CD4-positive, alpha-beta memory T cell (primary cell): ENCODE results near the gene GSE1. TPM values are rescaled to one million over a fixed set of nuclear protein-coding genes. Genes with fewer than 3 reads are reported as not detected.

ENCODE experiments used
- CTCF ChIA-PET: fragments of 350-600 bp; sonication (Branson Sonifier 250); formaldehyde crosslinking; loops from one replicate; lab custom pipeline; 2021; ENCODE audit warnings: inconsistent platforms; ENCODE audit not compliant: partially characterized antibody; lab: Charles Lee
- POLR2A ChIA-PET: fragments of 350-600 bp; sonication (Branson Sonifier 250); formaldehyde crosslinking; loops from one replicate; lab custom pipeline; 2021; ENCODE audit not compliant: partially characterized antibody; lab: Charles Lee
- DNase-seq, 5 donors: peaks; one replicate each; pipeline versions ENCODE4 v3.0.0 to v3.0.0-alpha.2; 2020 to 2022; ENCODE audit warnings: mixed read lengths in 1 of 5
- H3K27ac ChIP-seq: one replicate; pipeline ENCODE4 v1.7.0; 2013; ENCODE audit warnings: low read depth, low read length
- H3K27me3 ChIP-seq: 2 replicates; pipeline ENCODE4 v1.7.0; 2013; ENCODE audit warnings: mild to moderate bottlenecking, low read length, moderate library complexity; ENCODE audit not compliant: insufficient read depth
- H3K36me3 ChIP-seq: 2 replicates; pipeline ENCODE4 v1.7.0; 2013; ENCODE audit warnings: mild to moderate bottlenecking, low read length, moderate library complexity; ENCODE audit not compliant: insufficient read depth
- H3K4me1 ChIP-seq: 2 replicates; pipeline ENCODE4 v1.7.0; 2013; ENCODE audit warnings: mild to moderate bottlenecking, low read length, moderate library complexity; ENCODE audit not compliant: insufficient read depth
- H3K4me3 ChIP-seq, 2 donors: one replicate each; pipeline ENCODE4 v1.7.0; 2013; ENCODE audit warnings: low read length in 2 of 2, mild to moderate bottlenecking in 1 of 2
- H3K9me3 ChIP-seq, 2 donors: one replicate each; pipeline ENCODE4 v1.7.0; 2013; ENCODE audit warnings: low read length in 2 of 2, control low read depth in 1 of 2; ENCODE audit not compliant: control insufficient read depth in 1 of 2
- H3K27ac Mint-ChIP-seq, 7 donors: one replicate each; pipeline ENCODE4 v1.8.0; 2020 to 2021; ENCODE audit warnings: mixed read lengths in 7 of 7, mild to moderate bottlenecking in 6 of 7, inconsistent platforms in 3 of 7, moderate library complexity in 3 of 7
- H3K27me3 Mint-ChIP-seq, 2 donors: one replicate each; pipeline ENCODE4 v1.8.0; 2020 to 2021; ENCODE audit warnings: mixed read lengths in 2 of 2
- H3K36me3 Mint-ChIP-seq, 2 donors: one replicate each; pipeline ENCODE4 v1.8.0; 2020 to 2021; ENCODE audit warnings: mixed read lengths in 2 of 2, inconsistent platforms in 1 of 2, mild to moderate bottlenecking in 1 of 2
- H3K4me1 Mint-ChIP-seq, 4 donors: one replicate each; pipeline ENCODE4 v1.8.0; 2020 to 2021; ENCODE audit warnings: mixed read lengths in 4 of 4, mild to moderate bottlenecking in 1 of 4
- H3K4me3 Mint-ChIP-seq, 8 donors: one replicate each; pipeline ENCODE4 v1.8.0; 2020 to 2021; ENCODE audit warnings: mixed read lengths in 8 of 8, mild to moderate bottlenecking in 7 of 8, moderate library complexity in 6 of 8, inconsistent platforms in 3 of 8
- H3K9me3 Mint-ChIP-seq, 8 donors: one replicate each; pipeline ENCODE4 v1.8.0; 2020 to 2021; ENCODE audit warnings: mixed read lengths in 8 of 8, mild to moderate bottlenecking in 5 of 8, inconsistent platforms in 3 of 8, moderate library complexity in 1 of 8
- intact Hi-C: fragments of 100-400 bp; cut with micrococcal nuclease; formaldehyde crosslinking; loops from one replicate; pipeline ENCODE4 v1.15.1; 2023
- polyA plus RNA-seq, 2 donors: library from polyadenylated mRNA; unstranded; fragments of 300-500 nt; fragmentation: Illumina TruSeq; gene quantifications; one replicate each; pipeline ENCODE4 v1.2.3, GENCODE V29; 2021
- total RNA-seq, 2 experiments: library from RNA; stranded (reverse); gene quantifications; one replicate each; pipeline ENCODE4 v1.2.3, GENCODE V29; 2021

Gene GSE1
- total and polyA plus RNA-seq, 4 experiments from 2014 or later: 0.23 to 25.0 (median 13.1) TPM

- Histone ChIP-seq H3K4me1 (peaks cover 5% of the 10 kb centered on the region), H3K27ac (no peak overlapping the region), H3K4me3 (no peak overlapping the region), H3K27me3 (no peaks in the 10 kb centered on the region), H3K9me3 (no peaks in the 10 kb centered on the region), H3K36me3 (no peaks in the 10 kb centered on the region)
- Mint-ChIP-seq H3K27ac (peak overlapping the region in 2 of 7 donors; percentile 3 to 23), H3K4me3 (no peak overlapping the region), H3K4me1 (peaks cover 3 to 19% (median 11%) of the 10 kb centered on the region in 4 donors), H3K9me3 (no peaks in the 10 kb centered on the region), H3K36me3 (peaks cover 2 to 3% of the 10 kb centered on the region in 2 donors), H3K27me3 (no peaks in the 10 kb centered on the region)
- intact Hi-C loops: no loop called here
- POLR2A ChIA-PET: no interaction called here
- no peak for DNase-seq
- CTCF ChIA-PET: interaction anchor here (1.1 kb wide), 1 partner anchor 13 kb away, joined by 3 read pairs; no protein-coding TSS in a partner anchor
Measured at GRCh38 chr16:85602402-85603202, 10.5 kb upstream of the GSE1 start.

GRCh38 chr16:85603203-85603755 lies 9.8 kb upstream of the GSE1 start:
- no peak overlapping the region for H3K4me3 ChIP-seq
- H3K36me3 ChIP-seq: no peaks in the 10 kb centered on the region
- intact Hi-C loops: no loop called here
- H3K4me1 ChIP-seq: peaks cover 4% of the 10 kb centered on the region
- no peaks in the 10 kb centered on the region for H3K9me3 Mint-ChIP-seq
- H3K27me3 Mint-ChIP-seq: no peaks in the 10 kb centered on the region
- no peaks in the 10 kb centered on the region for H3K36me3 Mint-ChIP-seq
- no peaks in the 10 kb centered on the region for H3K27me3 ChIP-seq
- CTCF ChIA-PET: interaction anchor here (1.1 kb wide), 1 partner anchor 13 kb away, joined by 3 read pairs; no protein-coding TSS in a partner anchor
- no peak for DNase-seq
- POLR2A ChIA-PET: no interaction called here
- H3K4me3 Mint-ChIP-seq: no peak overlapping the region
- peaks cover 2 to 22% (median 10%) of the 10 kb centered on the region in 4 donors for H3K4me1 Mint-ChIP-seq
- peak overlapping the region in 2 of 7 donors; percentile 3 to 23 for H3K27ac Mint-ChIP-seq
- no peak overlapping the region for H3K27ac ChIP-seq
- H3K9me3 ChIP-seq: no peaks in the 10 kb centered on the region

- Histone ChIP-seq H3K9me3 (no peaks in the 10 kb centered on the region), H3K27me3 (no peaks in the 10 kb centered on the region), H3K36me3 (no peaks in the 10 kb centered on the region), H3K4me1 (no peaks in the 10 kb centered on the region), H3K27ac (no peak overlapping the region), H3K4me3 (no peak overlapping the region)
- ChIA-PET CTCF (interaction anchor here (1.1 kb wide), 1 partner anchor 12 kb away, joined by 3 read pairs; no protein-coding TSS in a partner anchor), POLR2A (no interaction called here)
- peaks cover 0 to 29% (median 7%) of the 10 kb centered on the region in 4 donors for H3K4me1 Mint-ChIP-seq
- H3K36me3 Mint-ChIP-seq: no peaks in the 10 kb centered on the region
- H3K4me3 Mint-ChIP-seq: peak overlapping the region in 1 of 8 donors; percentile 20
- no peak for DNase-seq
- intact Hi-C loops: no loop called here
- H3K9me3 Mint-ChIP-seq: no peaks in the 10 kb centered on the region
- H3K27me3 Mint-ChIP-seq: no peaks in the 10 kb centered on the region
- peak overlapping the region in 2 of 7 donors; percentile 18 to 29 for H3K27ac Mint-ChIP-seq
Measured at GRCh38 chr16:85604145-85604705, 8.9 kb upstream of the GSE1 start.

GRCh38 chr16:85605051-85605911 lies 7.8 kb upstream of the GSE1 start:
- Mint-ChIP-seq H3K9me3 (no peaks in the 10 kb centered on the region), H3K4me3 (no peak overlapping the region)

GRCh38 chr16:85605912-85606841 lies 6.9 kb upstream of the GSE1 start:
- Histone ChIP-seq H3K4me1 (peaks cover 12% of the 10 kb centered on the region), H3K9me3 (no peaks in the 10 kb centered on the region), H3K4me3 (no peak overlapping the region), H3K27me3 (no peaks in the 10 kb centered on the region), H3K27ac (no peak overlapping the region), H3K36me3 (no peaks in the 10 kb centered on the region)
- CTCF ChIA-PET: interaction anchor here (0.9 to 2.7 kb wide), 7 partner anchors 10 to 186 kb away, joined by 3 to 17 read pairs (median 3); no protein-coding TSS in a partner anchor
- Mint-ChIP-seq H3K27ac (no peak overlapping the region), H3K36me3 (peaks cover 0 to 2% of the 10 kb centered on the region in 2 donors), H3K4me3 (no peak overlapping the region), H3K27me3 (no peaks in the 10 kb centered on the region), H3K9me3 (no peaks in the 10 kb centered on the region), H3K4me1 (peaks cover 2 to 47% (median 10%) of the 10 kb centered on the region in 4 donors)
- POLR2A ChIA-PET: interaction anchor here (1.6 kb wide), 1 partner anchor 53 kb away, joined by 10 read pairs; no protein-coding TSS in a partner anchor
- DNase-seq: no peak
- intact Hi-C loops: no loop called here

More at GRCh38 chr16:85605051-85605911, 7.8 kb upstream of the GSE1 start:
- peaks cover 4% of the 10 kb centered on the region for H3K4me1 ChIP-seq
- intact Hi-C loops: no loop called here
- H3K36me3 ChIP-seq: no peaks in the 10 kb centered on the region
- H3K27me3 ChIP-seq: no peaks in the 10 kb centered on the region
- ChIA-PET POLR2A (no interaction called here), CTCF (interaction anchor here (1.0 to 1.2 kb wide), 3 partner anchors 65 to 185 kb away, joined by 3 read pairs; no protein-coding TSS in a partner anchor)
- Mint-ChIP-seq H3K27ac (peak overlapping the region in 1 of 7 donors; percentile 18), H3K36me3 (no peaks in the 10 kb centered on the region), H3K4me1 (peaks cover 0 to 39% (median 7%) of the 10 kb centered on the region in 4 donors), H3K27me3 (no peaks in the 10 kb centered on the region)
- no peaks in the 10 kb centered on the region for H3K9me3 ChIP-seq
- no peak overlapping the region for H3K4me3 ChIP-seq
- H3K27ac ChIP-seq: no peak overlapping the region
- no peak for DNase-seq

- Mint-ChIP-seq H3K9me3 (no peaks in the 10 kb centered on the region), H3K4me3 (no peak overlapping the region), H3K27ac (peak overlapping the region in 1 of 7 donors; percentile 35), H3K36me3 (peaks cover 0 to 2% of the 10 kb centered on the region in 2 donors), H3K27me3 (no peaks in the 10 kb centered on the region), H3K4me1 (peaks cover 2 to 47% (median 10%) of the 10 kb centered on the region in 4 donors)
- CTCF ChIA-PET: interaction anchor here (0.8 to 2.7 kb wide), 6 partner anchors 9 to 187 kb away, joined by 3 to 17 read pairs (median 3); no protein-coding TSS in a partner anchor
- POLR2A ChIA-PET: interaction anchor here (1.6 kb wide), 1 partner anchor 54 kb away, joined by 10 read pairs; no protein-coding TSS in a partner anchor
- H3K9me3 ChIP-seq: no peaks in the 10 kb centered on the region
- no peak for DNase-seq
- no peak overlapping the region for H3K27ac ChIP-seq
- no peak overlapping the region for H3K4me3 ChIP-seq
- H3K36me3 ChIP-seq: no peaks in the 10 kb centered on the region
- intact Hi-C loops: no loop called here
- no peaks in the 10 kb centered on the region for H3K27me3 ChIP-seq
- peaks cover 12% of the 10 kb centered on the region for H3K4me1 ChIP-seq
Measured at GRCh38 chr16:85606904-85607303, 6.2 kb upstream of the GSE1 start.
